AG04450 (cell line): ENCODE results near the gene CD164. TPM values are rescaled to one million over a fixed set of nuclear protein-coding genes. Genes with fewer than 3 reads are reported as not detected.

Experiments
- CTCF ChIA-PET: fragments of 300-600, 350-600 bp; formaldehyde crosslinking; extraction: SDS; loops from one replicate; lab custom pipeline; 2022; ENCODE audit warnings: antibody characterized with exemption, inconsistent platforms; lab: Charles Lee
- POLR2A ChIA-PET: fragments of 350-600 bp; formaldehyde crosslinking; extraction: SDS; loops from one replicate; lab custom pipeline; 2021; ENCODE audit warnings: antibody characterized with exemption, inconsistent platforms; lab: Yijun Ruan, JAX
- DNase-seq: peaks from one replicate; pipeline ENCODE4 v3.0.0-alpha.2; 2011; ENCODE audit warnings: low read depth, low spot score
- H3K27ac ChIP-seq: one replicate; pipeline ENCODE4 v1.5.1; 2012; ENCODE audit warnings: low read depth, low read length, control low read depth
- H3K27me3 ChIP-seq: one replicate; pipeline ENCODE4 v1.6.0; 2012; ENCODE audit warnings: low read length; ENCODE audit not compliant: control insufficient read depth, insufficient read depth
- H3K4me3 ChIP-seq: 2 replicates; pipeline ENCODE4 v1.5.1; 2011; ENCODE audit warnings: mild to moderate bottlenecking, low read depth, low read length, control low read depth
- H3K9me3 ChIP-seq: 2 replicates; pipeline ENCODE4 v1.5.1; 2012; ENCODE audit warnings: low read length; ENCODE audit not compliant: control insufficient read depth, insufficient read depth
- CTCF ChIP-seq: IDR thresholded peaks from 2 replicates; pipeline ENCODE4 v1.5.1; 2011; ENCODE audit warnings: low read depth, low read length, control low read depth, inconsistent platforms
- polyA plus RNA-seq: library from polyadenylated mRNA; depleted of rRNA; stranded (reverse); fragments of >200 nt; gene quantifications from 2 replicates; pipeline ENCODE4 v1.2.3, GENCODE V29; 2011; rRNA removed

CD164 gene
- polyA plus RNA-seq, 1 experiment: 383 TPM

GRCh38 chr6:109321752-109322151 is 60.5 kb downstream of the CD164 start:
- H3K27me3 ChIP-seq: peaks cover 19% of the 10 kb centered on the region
- DNase-seq: no peak
- POLR2A ChIA-PET: no interaction called here
- H3K27ac ChIP-seq: no peak overlapping the region
- no peak overlapping the region for H3K4me3 ChIP-seq
- CTCF ChIA-PET: no interaction called here
- no peaks in the 10 kb centered on the region for H3K9me3 ChIP-seq
- TF ChIP-seq CTCF: no peak

DNA sequence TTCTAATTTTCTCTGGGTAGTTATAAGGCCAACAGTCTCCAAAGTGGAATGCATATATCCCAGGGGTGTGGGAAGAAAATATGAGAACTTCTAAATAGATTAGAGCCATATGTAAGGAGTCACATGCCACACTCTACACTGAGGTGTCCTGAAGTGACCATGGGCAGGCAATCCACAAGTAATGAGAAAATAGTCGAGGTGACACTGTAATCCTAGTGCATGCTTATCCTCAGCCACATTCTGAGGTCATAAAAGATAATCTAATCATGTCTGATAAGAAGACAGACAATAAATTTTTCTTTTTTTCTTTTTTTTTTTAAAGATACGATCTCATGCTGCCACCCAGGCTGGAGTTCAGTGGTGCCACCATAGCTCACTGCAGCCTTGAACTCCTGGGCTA is 62.2 kb downstream of the CD164 start:
- H3K4me3 ChIP-seq: no peak overlapping the region
- peaks cover 19% of the 10 kb centered on the region for H3K27me3 ChIP-seq
- H3K27ac ChIP-seq: no peak overlapping the region
- POLR2A ChIA-PET: no interaction called here
- DNase-seq: no peak
- no peak for TF ChIP-seq CTCF
- CTCF ChIA-PET: interaction anchor here (0.6 kb wide), 1 partner anchor 59 kb away, joined by 4 read pairs; no protein-coding TSS in a partner anchor
- no peaks in the 10 kb centered on the region for H3K9me3 ChIP-seq

- POLR2A ChIA-PET: no interaction called here
- Histone ChIP-seq H3K27me3 (peaks cover 18% of the 10 kb centered on the region), H3K4me3 (no peak overlapping the region), H3K9me3 (no peaks in the 10 kb centered on the region), H3K27ac (no peak overlapping the region)
- CTCF ChIA-PET: no interaction called here
- DNase-seq: no peak
- TF ChIP-seq CTCF: no peak
These were observed 63.9 kb downstream of the CD164 start for GRCh38 chr6:109318328-109318876.

GRCh38 chr6:109316909-109317308 is 65.4 kb downstream of the CD164 start:
- DNase-seq: no peak
- Histone ChIP-seq H3K9me3 (no peaks in the 10 kb centered on the region), H3K27ac (no peak overlapping the region), H3K27me3 (peaks cover 15% of the 10 kb centered on the region), H3K4me3 (no peak overlapping the region)
- ChIA-PET CTCF (no interaction called here), POLR2A (no interaction called here)
- TF ChIP-seq CTCF: no peak

Other genes with a start within 250 kb of the CD164 start
- gene PPIL6, start 58.2 kb upstream of the CD164 start, polyA plus RNA-seq: 0.71 and 0.83 TPM in 2 replicates
- gene SMPD2, start 58.3 kb upstream of the CD164 start, polyA plus RNA-seq: 4.5 and 5.4 TPM in 2 replicates
- gene MICAL1, start 73.3 kb upstream of the CD164 start, polyA plus RNA-seq: 40.9 and 48.1 TPM in 2 replicates
- 3.6 and 4.4 TPM in 2 replicates for gene ZBTB24, start 100.8 kb upstream of the CD164 start, polyA plus RNA-seq